GM12878 (cell line): Measurements from ENCODE around the gene ELF2. TPM values are rescaled to one million over a fixed set of nuclear protein-coding genes. Genes with fewer than 3 reads are reported as not detected.

Source experiments
- ATAC-seq: fragments of 200-7000 bp; cut with Tn5 transposase; 3 replicates; pipeline ENCODE4 v1.9.1; 2020; ENCODE audit warnings: mild to moderate bottlenecking, moderate library complexity
- BruUV-seq: library from RNA; stranded (reverse); fragments of 400-500 nt; replicated peaks from 2 replicates; lab custom pipeline; 2021; lab: Mats Ljungman, UMichigan
- CTCF ChIA-PET: fragments of 300-600 bp; sonication (Branson Sonifier 250); formaldehyde crosslinking; extraction: SDS; loops from one replicate; lab custom pipeline; 2021; ENCODE audit warnings: inconsistent platforms; lab: Yijun Ruan, JAX
- POLR2A ChIA-PET: fragments of 350-600 bp; formaldehyde crosslinking; extraction: SDS; loops from one replicate; lab custom pipeline; 2021; ENCODE audit warnings: inconsistent platforms; lab: Charles Lee
- RAD21 ChIA-PET: fragments of 300-600 bp; sonication (Branson Sonifier 250); formaldehyde crosslinking; loops from one replicate; lab custom pipeline; 2023; ENCODE audit warnings: antibody characterized with exemption; ENCODE audit not compliant: unreplicated experiment; lab: Charles Lee
- SMC1A ChIA-PET: fragments of 300-600 bp; sonication (Branson Sonifier 250); formaldehyde crosslinking; loops from one replicate; lab custom pipeline; 2023; ENCODE audit not compliant: unreplicated experiment, uncharacterized antibody; lab: Charles Lee
- DNase-seq: peaks from one replicate; pipeline ENCODE4 v3.0.0-alpha.2; 2011; ENCODE audit warnings: low read depth, low spot score
- FAIRE-seq: peaks from 3 replicates; lab custom pipeline; 2011; peaks lifted over from hg19 to GRCh38; lab: Jason Lieb, UNC
- H2AFZ ChIP-seq: 2 replicates; pipeline ENCODE4 v1.6.0; 2011; ENCODE audit warnings: low read depth, low read length, control low read depth; ENCODE audit not compliant: control insufficient read depth
- H3K27ac ChIP-seq: 2 replicates; pipeline ENCODE4 v1.5.1; 2011; ENCODE audit warnings: control low read depth; ENCODE audit not compliant: control insufficient read depth, insufficient read depth
- H3K27me3 ChIP-seq, 2 experiments: replicated peaks in 1 of 2; 2 replicates each; pipeline versions ENCODE4 v1.6.0 to v1.6.1; 2011; ENCODE audit warnings: low read length in 1 of 2; ENCODE audit not compliant: control insufficient read depth in 2 of 2, insufficient read depth in 2 of 2
- H3K36me3 ChIP-seq, 2 experiments: 2 replicates each; pipeline ENCODE4 v1.5.1; 2011; ENCODE audit warnings: low read length in 1 of 2; ENCODE audit not compliant: control insufficient read depth in 2 of 2, insufficient read depth in 2 of 2
- H3K4me1 ChIP-seq: 2 replicates; pipeline ENCODE4 v1.6.1; 2011; ENCODE audit warnings: mild to moderate bottlenecking, low read length, moderate library complexity, mixed read lengths; ENCODE audit not compliant: control insufficient read depth, insufficient read depth
- H3K4me2 ChIP-seq: 2 replicates; pipeline ENCODE4 v1.6.0; 2011; ENCODE audit warnings: control low read depth; ENCODE audit not compliant: control insufficient read depth, insufficient read depth
- H3K4me3 ChIP-seq: fragments of 200-600 bp; sonication (generic); 2 replicates; pipeline ENCODE4 v1.5.1; 2016
- H3K79me2 ChIP-seq: 2 replicates; pipeline ENCODE4 v1.6.0; 2011; ENCODE audit warnings: low read length; ENCODE audit not compliant: control insufficient read depth, insufficient read depth
- H3K9ac ChIP-seq: 2 replicates; pipeline ENCODE4 v1.8.0; 2011; ENCODE audit warnings: low read length, control low read depth, mixed read lengths; ENCODE audit not compliant: control insufficient read depth, insufficient read depth
- H3K9me3 ChIP-seq: replicated peaks from 3 replicates; pipeline ENCODE4 v1.5.1; 2011; ENCODE audit warnings: mild to moderate bottlenecking, low read length; ENCODE audit not compliant: control insufficient read depth, insufficient read depth
- H4K20me1 ChIP-seq: 2 replicates; pipeline ENCODE4 v1.6.0; 2011; ENCODE audit not compliant: control insufficient read depth, insufficient read depth
- BCL11A ChIP-seq: IDR thresholded peaks from 2 replicates; pipeline ENCODE4 v1.6.1; 2011; ENCODE audit warnings: low read depth, low read length
- CEBPZ ChIP-seq: fragments of 150-350 bp; IDR thresholded peaks from 2 replicates; pipeline ENCODE4 v1.6.1; 2016; ENCODE audit warnings: low read depth, low read length
- RUNX3 ChIP-seq: IDR thresholded peaks from 2 replicates; pipeline ENCODE4 v1.6.1; 2012; ENCODE audit warnings: low read length, inconsistent platforms
- ZNF622 ChIP-seq: fragments of 450-650 bp; IDR thresholded peaks from 2 replicates; pipeline ENCODE4 v1.6.1; 2017; ENCODE audit warnings: mild to moderate bottlenecking, inconsistent platforms
- ZZZ3 ChIP-seq: IDR thresholded peaks from 2 replicates; pipeline ENCODE4 v1.6.1; 2011; ENCODE audit warnings: low read depth; ENCODE audit not compliant: control insufficient read depth, insufficient read length
- WGBS: methylation state at CpG from one replicate; pipeline ENCODE4 v1.1.6; 2016; ENCODE audit warnings: low lambda C conversion rate; ENCODE audit not compliant: insufficient replicate concordance, insufficient coverage; ENCODE audit errors: missing lambda C conversion rate; 5-methylcytosine and 5-hydroxymethylcytosine counted together
- in situ Hi-C: fragments of 300-500 bp; cut with MboI; formaldehyde crosslinking; loops from 9 replicates; pipeline ENCODE4 v1.14.3; 2018; ENCODE audit warnings: mixed read lengths
- intact Hi-C: fragments of 100-400 bp; cut with micrococcal nuclease; formaldehyde crosslinking; loops from one replicate; pipeline ENCODE4 v1.14.2; 2022; ENCODE audit not compliant: unreplicated experiment
- polyA plus RNA-seq, 11 experiments: library from polyadenylated mRNA; depleted of rRNA in 4 of 11; unstranded in 6 of 11; stranded (reverse) in 5 of 11; fragments of >200 nt; fragmentation: Nextera tagmentation in 4 of 11; fragmentation: Illumina TruSeq in 1 of 11; extraction: Ambion mirVana in 4 of 11; extraction: Trizol in 1 of 11; gene quantifications; 1 replicate in 1 of 11; 2 replicates in 10 of 11; pipeline versions ENCODE4 v1.2.1 to v1.2.3, GENCODE V29; 2011 to 2016; ENCODE audit warnings: inconsistent platforms in 2 of 11, missing spikeins in 2 of 11, low read depth in 1 of 11
- total RNA-seq, 4 experiments: library from RNA; depleted of rRNA in 3 of 4; stranded (reverse); fragments of >200 nt in 3 of 4; fragmentation: Illumina TruSeq in 1 of 4; extraction: Trizol in 1 of 4; gene quantifications; 2 replicates each; pipeline versions ENCODE4 v1.2.1 to v1.2.3, GENCODE V29; 2013 to 2021

The ELF2 gene
- total and polyA plus RNA-seq, 10 of the 15 experiments (the other 5 are each of a cell fraction or from before 2014, with no cell fraction given): 10.5 to 30.1 (median 20.5) TPM

DNA sequence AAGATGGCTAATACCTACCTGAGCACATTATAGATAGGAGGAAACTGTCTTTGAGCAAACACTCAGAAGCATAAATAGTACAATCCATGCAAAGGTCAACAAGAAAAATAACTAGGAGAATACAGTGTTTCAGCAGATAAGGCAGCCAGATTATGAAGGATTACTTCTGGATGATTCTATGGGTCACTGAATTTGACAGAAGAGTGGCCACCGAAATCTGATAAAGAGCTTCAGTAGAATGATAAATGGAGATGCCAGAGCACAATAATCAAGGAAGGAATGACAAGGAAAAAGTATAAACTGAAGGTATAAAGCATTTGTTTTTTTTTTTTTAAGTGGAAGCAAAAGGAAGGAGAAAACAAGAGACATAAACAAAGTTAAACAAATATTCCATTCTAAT, 58.7 kb downstream of the ELF2 start:
- Histone ChIP-seq H3K36me3 (no peaks in the 10 kb centered on the region), H3K4me1 (no peaks in the 10 kb centered on the region), H3K9me3 (no peaks in the 10 kb centered on the region), H3K79me2 (no peaks in the 10 kb centered on the region), H3K4me2 (no peak overlapping the region), H3K27ac (no peak overlapping the region), H3K9ac (no peak overlapping the region), H2AFZ (no peak overlapping the region), H4K20me1 (no peaks in the 10 kb centered on the region), H3K27me3 (no peaks in the 10 kb centered on the region), H3K4me3 (no peak overlapping the region)
- POLR2A ChIA-PET: no interaction called here
- WGBS: 39% methylated on average over 1 of the region's 1 CpG
- DNase-seq (no peak), FAIRE-seq (no peak), ATAC-seq (no peak)
- BruUV-seq: no TSS peak
- RAD21 ChIA-PET: no interaction called here
- no peak for TF ChIP-seq ZZZ3
- TF ChIP-seq BCL11A: no peak
- TF ChIP-seq RUNX3: no peak
- no peak for TF ChIP-seq ZNF622
- no peak for TF ChIP-seq CEBPZ
- intact Hi-C loops (no loop called here), in situ Hi-C loops (no loop called here)
- CTCF ChIA-PET: interaction anchor here (0.6 to 1.6 kb wide), 4 partner anchors 18 to 178 kb away, joined by 3 to 4 read pairs (median 3); no protein-coding TSS in a partner anchor
- SMC1A ChIA-PET: interaction anchor here (1.1 kb wide), 1 partner anchor 53 kb away, joined by 3 read pairs; no protein-coding TSS in a partner anchor
